Measurements from ENCODE around the gene NCBP3.
"Not testable (repeated sequence)": the region's sequence is repeated elsewhere in the genome, so short reads cannot be mapped to it uniquely, and the experiment has no call there.

Gene NCBP3

GRCh38 chr17:3810019-3810418 is 36.0 kb downstream of the NCBP3 start:
- DNase-seq (ENCODE audit: low read depth in 2 of 2) = no peak

GRCh38 chr17:3809135-3809534 is 36.9 kb downstream of the NCBP3 start:
- DNase-seq (ENCODE audit: low read depth in 2 of 2) = no peak

- no peak for DNase-seq (ENCODE audit: low read depth in 2 of 2)
Measured at GRCh38 chr17:3808701-3809100, 37.3 kb downstream of the NCBP3 start.

- DNase-seq (ENCODE audit: low read depth in 2 of 2) = no peak
Measured at GRCh38 chr17:3805581-3805980, 40.5 kb downstream of the NCBP3 start.

GRCh38 chr17:3804503-3804931 is 41.5 kb downstream of the NCBP3 start:
- no peak for DNase-seq (ENCODE audit: low read depth in 2 of 2)

GRCh38 chr17:3803308-3803640 is 42.8 kb downstream of the NCBP3 start:
- no peak for DNase-seq (ENCODE audit: low read depth in 2 of 2)

GRCh38 chr17:3802461-3803307 is 43.4 kb downstream of the NCBP3 start:
- no peak for DNase-seq (ENCODE audit: low read depth in 2 of 2)

- DNase-seq (ENCODE audit: low read depth in 2 of 2) = no peak
Measured at GRCh38 chr17:3801792-3802191, 44.3 kb downstream of the NCBP3 start.

- no peak for DNase-seq (ENCODE audit: low read depth in 2 of 2)
Measured at GRCh38 chr17:3801347-3801746, 44.7 kb downstream of the NCBP3 start.

- DNase-seq (ENCODE audit: low read depth in 2 of 2) = no peak
Measured at GRCh38 chr17:3800362-3801271, 45.4 kb downstream of the NCBP3 start, which contains the start of gene ITGAE. Gene ITGAE (minus strand): TSS chr17:3801188. CDS start chr17:3801144, 44 bp downstream.

- no peak for DNase-seq (ENCODE audit: low read depth in 2 of 2)
Measured at GRCh38 chr17:3799181-3799945, 46.7 kb downstream of the NCBP3 start.

GRCh38 chr17:3798273-3799180 is 47.5 kb downstream of the NCBP3 start:
- DNase-seq (ENCODE audit: low read depth in 2 of 2) = no peak

- DNase-seq (ENCODE audit: low read depth in 2 of 2) = no peak
Measured at GRCh38 chr17:3796822-3797170, 49.2 kb downstream of the NCBP3 start.

GRCh38 chr17:3796110-3796821 is 49.8 kb downstream of the NCBP3 start:
- peak in 1 of 2 donors; percentile 9 for DNase-seq (ENCODE audit: low read depth in 2 of 2)

GRCh38 chr17:3795390-3796102 is 50.5 kb downstream of the NCBP3 start:
- DNase-seq (ENCODE audit: low read depth in 2 of 2) = no peak

GRCh38 chr17:3794557-3795389 is 51.3 kb downstream of the NCBP3 start:
- no peak for DNase-seq (ENCODE audit: low read depth in 2 of 2)

- DNase-seq (ENCODE audit: low read depth in 2 of 2) = not testable (repeated sequence)
Measured at GRCh38 chr17:3794152-3794551, 51.9 kb downstream of the NCBP3 start.

GRCh38 chr17:3793258-3793657 is 52.8 kb downstream of the NCBP3 start:
- not testable (repeated sequence) for DNase-seq (ENCODE audit: low read depth in 2 of 2)

- no peak for DNase-seq (ENCODE audit: low read depth in 2 of 2)
Measured at GRCh38 chr17:3792481-3792880, 53.6 kb downstream of the NCBP3 start.
